H1 (cell line): ENCODE data around the gene GLP1R. TPM values are rescaled to one million over a fixed set of nuclear protein-coding genes. Genes with fewer than 3 reads are reported as not detected.

Experiments used
- CTCF ChIA-PET: fragments of 300-600 bp; sonication (Branson Sonifier 250); formaldehyde crosslinking; loops from one replicate; lab custom pipeline; 2021; ENCODE audit not compliant: partially characterized antibody; lab: Charles Lee
- POLR2A ChIA-PET: fragments of 300-600 bp; sonication (Branson Sonifier 250); formaldehyde crosslinking; loops from one replicate; lab custom pipeline; 2021; ENCODE audit warnings: inconsistent platforms; ENCODE audit not compliant: partially characterized antibody; lab: Charles Lee
- DNase-seq, 2 experiments: peaks; one replicate each; pipeline versions ENCODE4 v3.0.0 to v3.0.0-alpha.2; 2010 to 2022; ENCODE audit warnings: low spot score in 2 of 2, low read depth in 1 of 2, mixed read lengths in 1 of 2
- FAIRE-seq: peaks from 2 replicates; lab custom pipeline; 2011; peaks lifted over from hg19 to GRCh38; lab: Jason Lieb, UNC
- H2AFZ ChIP-seq: 2 replicates; pipeline ENCODE4 v1.8.1; 2012; ENCODE audit warnings: low read length, inconsistent platforms
- H2AK5ac ChIP-seq: 2 replicates; pipeline ENCODE4 v1.6.1; 2013; ENCODE audit warnings: low read depth, low read length
- H2BK120ac ChIP-seq: replicated peaks from 2 replicates; pipeline ENCODE3; 2013; ENCODE audit warnings: low read depth, low read length, inconsistent platforms
- H2BK12ac ChIP-seq: 2 replicates; pipeline ENCODE4 v1.6.1; 2013; ENCODE audit warnings: low read depth, low read length
- H2BK15ac ChIP-seq: 2 replicates; pipeline ENCODE4 v1.6.1; 2013; ENCODE audit warnings: low read length
- H2BK20ac ChIP-seq: 2 replicates; pipeline ENCODE4 v1.6.1; 2013; ENCODE audit warnings: low read length
- H2BK5ac ChIP-seq: 2 replicates; pipeline ENCODE4 v1.6.1; 2013; ENCODE audit warnings: low read depth, low read length
- H3K14ac ChIP-seq: 2 replicates; pipeline ENCODE4 v1.6.1; 2013; ENCODE audit warnings: inconsistent platforms; ENCODE audit not compliant: insufficient read length
- H3K18ac ChIP-seq: 2 replicates; pipeline ENCODE4 v1.6.1; 2013; ENCODE audit warnings: low read length; ENCODE audit errors: extremely low read depth
- H3K23ac ChIP-seq: 2 replicates; pipeline ENCODE4 v1.6.1; 2013; ENCODE audit warnings: inconsistent platforms; ENCODE audit not compliant: insufficient read length
- H3K23me2 ChIP-seq: 2 replicates; pipeline ENCODE4 v1.6.1; 2013; ENCODE audit warnings: low read depth, low read length
- H3K27ac ChIP-seq: 2 replicates; pipeline ENCODE4 v1.6.1; 2011; ENCODE audit warnings: low read depth, low read length, inconsistent platforms
- H3K27me3 ChIP-seq, 4 experiments: replicated peaks in 1 of 4; 1 replicate in 1 of 4; 2 replicates in 3 of 4; pipeline versions ENCODE4 v1.6.1 to v1.8.1; 2011 to 2013; ENCODE audit warnings: low read length in 3 of 4, mild to moderate bottlenecking in 3 of 4, inconsistent platforms in 2 of 4, mixed read lengths in 2 of 4, moderate library complexity in 1 of 4; ENCODE audit not compliant: control insufficient read depth in 3 of 4, insufficient read depth in 3 of 4; ENCODE audit errors: extremely low read depth in 1 of 4
- H3K36me3 ChIP-seq, 4 experiments: 2 replicates each; pipeline versions ENCODE4 v1.6.1 to v1.8.1; 2011 to 2013; ENCODE audit warnings: mild to moderate bottlenecking in 4 of 4, low read length in 3 of 4, moderate library complexity in 2 of 4, control low read depth in 1 of 4, inconsistent platforms in 1 of 4; ENCODE audit not compliant: insufficient read depth in 4 of 4, control insufficient read depth in 2 of 4
- H3K4ac ChIP-seq: replicated peaks from 2 replicates; pipeline ENCODE3; 2013; ENCODE audit warnings: low read length, low read depth, mixed read lengths, inconsistent platforms; ENCODE audit not compliant: insufficient read length
- H3K4me1 ChIP-seq, 4 experiments: replicated peaks in 1 of 4; 1 replicate in 1 of 4; 2 replicates in 3 of 4; pipeline versions ENCODE4 v1.6.1 to v1.8.1; 2011 to 2013; ENCODE audit warnings: low read length in 3 of 4, inconsistent platforms in 2 of 4, mixed read lengths in 1 of 4; ENCODE audit not compliant: insufficient read depth in 4 of 4, control insufficient read depth in 3 of 4
- H3K4me2 ChIP-seq, 2 experiments: 2 replicates each; pipeline versions ENCODE4 v1.6.1 to v1.8.1; 2011 to 2013; ENCODE audit warnings: low read depth in 2 of 2, low read length in 2 of 2, control low read depth in 1 of 2, inconsistent platforms in 1 of 2, mild to moderate bottlenecking in 1 of 2; ENCODE audit not compliant: insufficient read depth in 1 of 2
- H3K4me3 ChIP-seq, 4 experiments: fragments of 200-600, 300-600 bp in 1 of 4; sonication (generic), shearing (Covaris generic), sonication (Bioruptor Twin) in 1 of 4; 2 replicates each; pipeline versions ENCODE4 v1.5.1 to v1.8.1; 2011 to 2016; ENCODE audit warnings: low read length in 4 of 4, low read depth in 3 of 4, control low read depth in 2 of 4, inconsistent platforms in 2 of 4, mild to moderate bottlenecking in 2 of 4, mixed read lengths in 1 of 4, moderate library complexity in 1 of 4; ENCODE audit not compliant: insufficient read depth in 2 of 4; ENCODE audit errors: extremely low read depth in 1 of 4
- H3K56ac ChIP-seq: replicated peaks from 2 replicates; pipeline ENCODE3; 2013; ENCODE audit warnings: low read depth, mild to moderate bottlenecking, mixed read lengths, low read length, inconsistent platforms; ENCODE audit not compliant: insufficient read length
- H3K79me1 ChIP-seq: 2 replicates; pipeline ENCODE4 v1.6.1; 2013; ENCODE audit warnings: low read depth, low read length, control low read depth
- H3K79me2 ChIP-seq, 2 experiments: 2 replicates each; pipeline versions ENCODE4 v1.6.1 to v1.8.1; 2012 to 2013; ENCODE audit warnings: low read length in 2 of 2, mild to moderate bottlenecking in 2 of 2, inconsistent platforms in 1 of 2; ENCODE audit not compliant: insufficient read depth in 2 of 2, control insufficient read depth in 1 of 2
- H3K9ac ChIP-seq, 4 experiments: replicated peaks in 1 of 4; 1 replicate in 1 of 4; 2 replicates in 3 of 4; pipeline versions ENCODE4 v1.6.1 to v1.8.1; 2011 to 2013; ENCODE audit warnings: low read depth in 3 of 4, low read length in 3 of 4, control low read depth in 2 of 4, mild to moderate bottlenecking in 2 of 4, moderate library complexity in 2 of 4, inconsistent platforms in 1 of 4; ENCODE audit errors: extremely low read depth in 1 of 4
- H3K9me3 ChIP-seq, 2 experiments: 2 replicates each; pipeline versions ENCODE4 v1.6.1 to v1.8.1; 2012 to 2013; ENCODE audit warnings: mild to moderate bottlenecking in 2 of 2, moderate library complexity in 2 of 2, control low read depth in 1 of 2, inconsistent platforms in 1 of 2, low read depth in 1 of 2, low read length in 1 of 2, mixed read lengths in 1 of 2; ENCODE audit not compliant: insufficient read depth in 2 of 2
- H4K20me1 ChIP-seq, 2 experiments: replicated peaks in 1 of 2; 2 replicates each; pipeline versions ENCODE3 to v1.8.1; 2011 to 2013; ENCODE audit warnings: inconsistent platforms in 2 of 2, low read length in 2 of 2, mild to moderate bottlenecking in 1 of 2; ENCODE audit not compliant: insufficient read depth in 2 of 2, control insufficient read depth in 1 of 2
- H4K5ac ChIP-seq: 2 replicates; pipeline ENCODE4 v1.6.1; 2013; ENCODE audit warnings: low read length, low read depth, mixed read lengths, inconsistent platforms; ENCODE audit not compliant: insufficient read length
- H4K8ac ChIP-seq: 2 replicates; pipeline ENCODE4 v1.8.0; 2013; ENCODE audit warnings: mild to moderate bottlenecking, moderate library complexity, low read length, inconsistent platforms; ENCODE audit not compliant: insufficient read depth; ENCODE audit errors: extremely low read depth
- H4K91ac ChIP-seq: replicated peaks from 2 replicates; pipeline ENCODE3; 2013; ENCODE audit warnings: low read length, mixed read lengths, inconsistent platforms; ENCODE audit not compliant: insufficient read length
- CHD2 ChIP-seq: IDR thresholded peaks from 2 replicates; pipeline ENCODE4 v1.6.1; 2012; ENCODE audit warnings: low read length, improper control_type of control experiment
- CTCF ChIP-seq, 3 experiments: IDR thresholded peaks; 1 replicate in 2 of 3; 2 replicates in 1 of 3; pipeline versions ENCODE4 v1.5.1 to v1.6.1; 2011; ENCODE audit warnings: low read length in 3 of 3, mild to moderate bottlenecking in 3 of 3, inconsistent platforms in 2 of 3, low read depth in 1 of 3, moderate library complexity in 1 of 3; ENCODE audit not compliant: insufficient read depth in 1 of 3; ENCODE audit errors: control extremely low read depth in 1 of 3
- EP300 ChIP-seq, 2 experiments: IDR thresholded peaks; 1 replicate in 1 of 2; 2 replicates in 1 of 2; pipeline ENCODE4 v1.6.1; 2011 to 2012; ENCODE audit warnings: low read depth in 2 of 2, low read length in 2 of 2, mild to moderate bottlenecking in 2 of 2, borderline replicate concordance in 1 of 2, inconsistent platforms in 1 of 2, moderate library complexity in 1 of 2
- GTF2F1 ChIP-seq: IDR thresholded peaks from 2 replicates; pipeline ENCODE4 v1.6.1; 2012; ENCODE audit warnings: low read depth, low read length, improper control_type of control experiment, borderline replicate concordance
- HDAC6 ChIP-seq: IDR thresholded peaks from one replicate; pipeline ENCODE4 v1.7.1; 2012; ENCODE audit warnings: low read depth, mild to moderate bottlenecking, inconsistent platforms, low read length, moderate library complexity
- JUN ChIP-seq: IDR thresholded peaks from 2 replicates; pipeline ENCODE4 v1.6.1; 2011; ENCODE audit warnings: low read depth, mild to moderate bottlenecking, improper control_type of control experiment, low read length
- KDM1A ChIP-seq: fragments of 200-600, 300-600 bp; sonication (generic); IDR thresholded peaks from 2 replicates; pipeline ENCODE4 v1.7.1; 2016; ENCODE audit warnings: mild to moderate bottlenecking, low read length, borderline replicate concordance
- POLR2A ChIP-seq, 2 experiments: IDR thresholded peaks; 1 replicate in 1 of 2; 2 replicates in 1 of 2; pipeline ENCODE4 v1.6.1; 2011; ENCODE audit warnings: low read depth in 2 of 2, low read length in 2 of 2, mild to moderate bottlenecking in 2 of 2; ENCODE audit errors: control extremely low read depth in 1 of 2
- SAP30 ChIP-seq: fragments of 300-600 bp; sonication (generic); IDR thresholded peaks from 2 replicates; pipeline ENCODE4 v1.7.1; 2012; ENCODE audit warnings: low read length, moderate library complexity, mild to moderate bottlenecking, inconsistent platforms; ENCODE audit not compliant: insufficient read depth, insufficient replicate concordance
- SIX5 ChIP-seq: IDR thresholded peaks from 2 replicates; pipeline ENCODE4 v1.6.1; 2011; ENCODE audit warnings: mild to moderate bottlenecking, low read depth, low read length
- SRF ChIP-seq: IDR thresholded peaks from 2 replicates; pipeline ENCODE4 v1.6.1; 2011; ENCODE audit warnings: mild to moderate bottlenecking, low read depth, low read length, moderate library complexity
- SUZ12 ChIP-seq: fragments of 200-600 bp; sonication (generic); IDR thresholded peaks from 2 replicates; pipeline ENCODE4 v1.6.1; 2012; ENCODE audit warnings: mild to moderate bottlenecking, inconsistent platforms, low read length, moderate library complexity, mixed read lengths
- WGBS, 2 experiments: shearing (Covaris generic) in 1 of 2; methylation state at CpG; one replicate each; pipeline versions ENCODE4 v1.1.6 to v1.1.7; 2013 to 2015; ENCODE audit warnings: low lambda C conversion rate in 2 of 2, mixed read lengths in 2 of 2, inconsistent platforms in 1 of 2, low coverage in 1 of 2, missing lambda C conversion rate in 1 of 2; ENCODE audit not compliant: insufficient replicate concordance in 2 of 2, insufficient coverage in 1 of 2, insufficient read length in 1 of 2; ENCODE audit errors: extremely low coverage in 1 of 2, missing lambda C conversion rate in 1 of 2; 5-methylcytosine and 5-hydroxymethylcytosine counted together
- polyA plus RNA-seq, 7 experiments: library from polyadenylated mRNA; depleted of rRNA in 3 of 7; stranded (reverse) in 5 of 7; unstranded in 2 of 7; fragments of >200 nt in 5 of 7; fragments of 200-250 nt in 2 of 7; gene quantifications; 1 replicate in 5 of 7; 2 replicates in 1 of 7; 4 replicates in 1 of 7; pipeline versions ENCODE4 v1.2.1 to v1.2.3, GENCODE V29; 2011 to 2013; ENCODE audit warnings: missing spikeins in 2 of 7, mixed read lengths in 2 of 7
- total RNA-seq: library from RNA; stranded (reverse); fragmentation: NEBNext Ultra II Directional; extraction: Animal tissue kit (Norgen Biotek cat#: 25700); gene quantifications from 2 replicates; pipeline ENCODE4 v1.2.1, GENCODE V29; 2021

Gene GLP1R
- total and polyA plus RNA-seq, 2 of the 8 experiments (the other 6 are each of a cell fraction or from before 2014, with no cell fraction given) = 2.6 to 2.7 TPM

GRCh38 chr6:39107641-39108040 lies 59.1 kb downstream of the GLP1R start:
- CTCF ChIA-PET = interaction anchor here (9.0 kb wide), 1 partner anchor 106 kb away, joined by 250 read pairs; no protein-coding TSS in a partner anchor
- H2BK120ac ChIP-seq = no peak overlapping the region
- peaks cover 0 to 2% of the 10 kb centered on the region in 2 experiments for H4K20me1 ChIP-seq
- TF ChIP-seq SUZ12 (no peak), HDAC6 (no peak), POLR2A (IDR thresholded peaks at IDR 0.05; ENCODE audit: control extremely low read depth in 1 of 2, low read depth in 2 of 2, low read length in 2 of 2) (no peak), GTF2F1 (no peak), EP300 (IDR thresholded peaks at IDR 0.05; ENCODE audit: borderline replicate concordance in 1 of 2, low read depth in 2 of 2, low read length in 2 of 2) (no peak), KDM1A (no peak), CTCF (IDR thresholded peaks at IDR 0.05; ENCODE audit: control extremely low read depth in 1 of 3, insufficient read depth in 1 of 3, low read depth in 1 of 3, low read length in 3 of 3) (no peak), SAP30 (no peak), SRF (no peak), JUN (no peak), SIX5 (no peak), CHD2 (no peak)

More at GRCh38 chr6:39107641-39108040, 59.1 kb downstream of the GLP1R start:
- no peak overlapping the region for H3K14ac ChIP-seq
- FAIRE-seq = no peak
- no peak overlapping the region for H4K5ac ChIP-seq
- H3K79me2 ChIP-seq = no peaks in the 10 kb centered on the region
- no peak overlapping the region for H3K9ac ChIP-seq
- POLR2A ChIA-PET = no interaction called here
- no peak overlapping the region for H3K18ac ChIP-seq
- peaks cover 0 to 3% (median 0%) of the 10 kb centered on the region in 4 experiments; a peak in 3 of 8 replicates for H3K36me3 ChIP-seq
- H3K23ac ChIP-seq = no peak overlapping the region
- no peak overlapping the region for H2BK5ac ChIP-seq
- H4K91ac ChIP-seq = no peak overlapping the region
- H3K79me1 ChIP-seq = no peaks in the 10 kb centered on the region; the same call in 1 of the 2 replicates
- no peak overlapping the region for H3K56ac ChIP-seq
- no peaks in the 10 kb centered on the region for H3K9me3 ChIP-seq
- no peak overlapping the region for H2BK15ac ChIP-seq
- H3K4ac ChIP-seq = no peak overlapping the region
- no peak overlapping the region for H2AK5ac ChIP-seq
- H3K27me3 ChIP-seq = no peaks in the 10 kb centered on the region
- no peaks in the 10 kb centered on the region for H3K23me2 ChIP-seq
- H3K4me3 ChIP-seq = no peak overlapping the region
- no peak overlapping the region for H2BK12ac ChIP-seq
- H2BK20ac ChIP-seq = no peak overlapping the region
- no peak for DNase-seq
- H3K4me1 ChIP-seq = no peaks in the 10 kb centered on the region
- H2AFZ ChIP-seq = no peak overlapping the region
- WGBS, 2 experiments = 42% methylated on average over 2 of the region's 2 CpGs; no CpG with 5 or more reads in 1 of the 2 experiments
- no peak overlapping the region for H4K8ac ChIP-seq
- H3K27ac ChIP-seq = no peak overlapping the region
- H3K4me2 ChIP-seq = no peak overlapping the region
